Right atrium auricular region (tissue), 2 donors: ENCODE results near the gene PHACTR4. TPM values are rescaled to one million over a fixed set of nuclear protein-coding genes. Genes with fewer than 3 reads are reported as not detected.

ENCODE experiments used
- DNase-seq: peaks from one replicate; pipeline ENCODE4 v3.0.0-alpha.2; 2019; ENCODE audit warnings: low spot score
- H3K27ac ChIP-seq, 2 donors: fragments of 200-600 bp; sonication (generic); 1 replicate in 1 of 2; 2 replicates in 1 of 2; pipeline ENCODE4 v1.5.1; 2016 to 2019
- H3K27me3 ChIP-seq, 2 donors: fragments of 200-600 bp; sonication (generic); one replicate each; pipeline versions ENCODE4 v1.5.1 to v1.6.0; 2017 to 2019
- H3K36me3 ChIP-seq: fragments of 200-600 bp; sonication (generic); one replicate; pipeline ENCODE4 v1.5.1; 2016
- H3K4me1 ChIP-seq, 2 donors: fragments of 200-600 bp; sonication (generic); one replicate each; pipeline versions ENCODE4 v1.5.1 to v1.6.0; 2017 to 2019
- H3K4me3 ChIP-seq, 2 donors: fragments of 200-600 bp; sonication (generic); 1 replicate in 1 of 2; 2 replicates in 1 of 2; pipeline ENCODE4 v1.5.1; 2017 to 2019; ENCODE audit warnings: mild to moderate bottlenecking in 1 of 2, moderate library complexity in 1 of 2
- H3K9me3 ChIP-seq, 2 donors: fragments of 200-600 bp; sonication (generic); one replicate each; pipeline ENCODE4 v1.5.1; 2019
- total RNA-seq, 2 donors: library from RNA; depleted of rRNA; stranded (reverse); fragments of >200 nt; gene quantifications; one replicate each; pipeline ENCODE4 v1.1.0, GENCODE V29; 2016
- TF ChIP-seq, protein P1 (sequence below), 2 donors: fragments of 200-600 bp; sonication (generic); IDR thresholded peaks; one replicate each; pipeline ENCODE4 v1.5.1; 2019; ENCODE audit warnings: antibody characterized with exemption in 2 of 2

Gene PHACTR4
- total RNA-seq, 2 donors from 2014 or later, result 15.8 to 22.4 TPM

DNA sequence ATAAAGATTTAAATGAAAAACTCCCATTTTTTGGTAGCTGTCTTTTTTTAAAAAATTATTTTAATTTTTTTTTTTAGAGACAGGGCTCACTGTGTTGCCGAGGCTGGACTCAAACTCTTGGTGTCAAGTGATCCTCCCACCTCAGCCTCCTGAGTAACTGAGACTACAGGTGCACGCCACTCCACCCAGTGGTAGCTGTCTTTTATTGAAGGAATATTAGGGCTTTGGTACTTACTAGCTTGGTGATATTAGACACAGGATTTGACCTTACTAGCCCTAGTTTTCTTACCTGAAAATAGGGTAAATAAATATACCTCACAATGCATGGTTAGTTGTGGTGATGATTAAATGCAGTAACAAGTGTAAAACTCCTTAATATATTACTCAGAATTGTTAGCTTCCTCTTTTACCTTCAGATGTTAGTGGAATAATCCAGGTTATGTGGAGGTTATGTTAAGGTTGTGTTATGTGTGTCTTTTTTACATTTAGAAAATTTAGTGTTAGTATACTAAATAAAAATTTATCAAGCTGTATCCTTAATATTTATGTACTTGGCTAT lies 66.8 kb downstream of the PHACTR4 start:
- no peaks in the 10 kb centered on the region for H3K36me3 ChIP-seq
- H3K27ac ChIP-seq, result no peak overlapping the region

DNA sequence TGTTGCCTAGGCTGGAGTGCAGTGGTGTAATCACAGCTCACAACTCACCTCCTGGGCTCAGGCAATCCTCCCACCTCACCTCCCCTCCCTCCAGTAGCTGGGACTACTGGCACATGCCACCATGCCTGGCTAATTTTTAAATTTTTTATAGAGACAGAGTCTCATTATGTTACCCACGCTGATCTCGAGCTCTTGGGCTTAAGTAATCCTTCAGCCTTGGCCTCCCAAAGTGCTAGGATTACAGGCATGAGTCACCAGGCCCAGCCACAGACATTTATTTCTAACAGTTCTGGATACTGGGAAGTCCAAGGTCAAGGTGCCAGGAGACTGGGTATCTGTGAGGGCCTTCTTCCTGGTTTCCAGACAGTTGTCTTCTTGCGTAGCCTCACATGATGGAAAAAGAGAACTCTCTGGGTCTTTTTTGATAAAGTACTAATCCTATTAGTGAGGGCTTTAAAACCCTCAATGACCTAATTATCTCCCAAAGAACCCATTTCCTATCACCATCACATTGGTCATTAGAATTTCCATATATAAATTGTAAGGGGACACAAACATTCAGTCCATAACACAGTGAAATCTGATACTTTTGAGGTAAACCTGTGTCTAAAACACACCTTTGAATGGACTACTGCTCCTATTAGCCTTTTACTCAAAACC lies 67.9 kb downstream of the PHACTR4 start:
- Histone ChIP-seq H3K9me3 (no peaks in the 10 kb centered on the region), H3K27ac (peak overlapping the region; percentile 67 to 89), H3K4me1 (peaks cover 0 to 21% of the 10 kb centered on the region in 2 donors), H3K27me3 (no peaks in the 10 kb centered on the region), H3K36me3 (no peaks in the 10 kb centered on the region), H3K4me3 (peak overlapping the region in 1 of 2 donors; percentile 41)
- TF ChIP-seq, protein P1, sequence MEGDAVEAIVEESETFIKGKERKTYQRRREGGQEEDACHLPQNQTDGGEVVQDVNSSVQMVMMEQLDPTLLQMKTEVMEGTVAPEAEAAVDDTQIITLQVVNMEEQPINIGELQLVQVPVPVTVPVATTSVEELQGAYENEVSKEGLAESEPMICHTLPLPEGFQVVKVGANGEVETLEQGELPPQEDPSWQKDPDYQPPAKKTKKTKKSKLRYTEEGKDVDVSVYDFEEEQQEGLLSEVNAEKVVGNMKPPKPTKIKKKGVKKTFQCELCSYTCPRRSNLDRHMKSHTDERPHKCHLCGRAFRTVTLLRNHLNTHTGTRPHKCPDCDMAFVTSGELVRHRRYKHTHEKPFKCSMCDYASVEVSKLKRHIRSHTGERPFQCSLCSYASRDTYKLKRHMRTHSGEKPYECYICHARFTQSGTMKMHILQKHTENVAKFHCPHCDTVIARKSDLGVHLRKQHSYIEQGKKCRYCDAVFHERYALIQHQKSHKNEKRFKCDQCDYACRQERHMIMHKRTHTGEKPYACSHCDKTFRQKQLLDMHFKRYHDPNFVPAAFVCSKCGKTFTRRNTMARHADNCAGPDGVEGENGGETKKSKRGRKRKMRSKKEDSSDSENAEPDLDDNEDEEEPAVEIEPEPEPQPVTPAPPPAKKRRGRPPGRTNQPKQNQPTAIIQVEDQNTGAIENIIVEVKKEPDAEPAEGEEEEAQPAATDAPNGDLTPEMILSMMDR (IDR thresholded peaks at IDR 0.05), result no peak
- no peak for DNase-seq

More for the DNA sequence above, 66.8 kb downstream of the PHACTR4 start:
- Histone ChIP-seq H3K9me3 (no peaks in the 10 kb centered on the region), H3K4me3 (no peak overlapping the region), H3K4me1 (peaks cover 0 to 21% of the 10 kb centered on the region in 2 donors), H3K27me3 (no peaks in the 10 kb centered on the region)
- TF ChIP-seq, protein P1 (IDR thresholded peaks at IDR 0.05), result no peak
- no peak for DNase-seq

DNA sequence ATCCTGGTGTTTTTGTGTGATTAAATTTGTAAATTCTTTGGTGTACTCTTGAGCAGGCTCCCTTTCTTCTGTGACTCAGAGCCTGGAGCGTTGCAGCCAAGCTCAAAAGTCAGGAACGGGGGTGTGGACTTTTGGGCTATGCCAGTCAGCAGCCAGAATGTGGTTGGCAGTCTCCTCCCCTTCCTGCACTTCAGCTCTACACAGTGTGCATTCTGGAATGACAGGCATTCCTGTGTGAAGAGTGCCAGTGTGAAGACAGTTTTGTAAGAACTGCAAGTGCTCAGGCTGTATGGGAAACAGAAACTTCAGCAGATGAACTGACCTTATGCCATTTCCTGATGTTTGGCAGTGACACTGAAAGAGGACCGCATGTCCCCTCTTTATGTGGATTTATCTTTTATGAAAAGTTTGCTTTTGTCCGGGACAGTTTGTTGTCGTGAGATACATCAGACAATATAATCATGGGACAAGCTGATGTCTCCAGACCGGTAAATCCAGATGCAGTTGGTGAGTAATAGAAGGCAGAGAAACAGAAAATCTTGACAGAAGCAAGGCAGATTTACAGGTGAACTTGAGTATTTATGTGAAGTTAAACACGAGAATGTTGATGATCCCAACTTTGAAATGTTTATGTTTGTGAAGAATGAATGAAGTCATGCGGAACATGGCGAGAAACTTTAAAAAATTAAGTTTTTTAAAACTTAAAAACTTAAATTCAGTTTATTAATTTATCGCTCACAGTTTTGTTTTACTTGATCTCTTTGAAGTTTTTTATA lies 68.6 kb downstream of the PHACTR4 start:
- TF ChIP-seq, protein P1 (IDR thresholded peaks at IDR 0.05), result no peak
- no peaks in the 10 kb centered on the region for H3K36me3 ChIP-seq
- peak overlapping the region; percentile 67 to 89 for H3K27ac ChIP-seq
- no peaks in the 10 kb centered on the region for H3K9me3 ChIP-seq
- DNase-seq, result peak; percentile 84
- peaks cover 0 to 21% of the 10 kb centered on the region in 2 donors for H3K4me1 ChIP-seq
- peak overlapping the region; percentile 40 to 41 for H3K4me3 ChIP-seq
- H3K27me3 ChIP-seq, result no peaks in the 10 kb centered on the region

DNA sequence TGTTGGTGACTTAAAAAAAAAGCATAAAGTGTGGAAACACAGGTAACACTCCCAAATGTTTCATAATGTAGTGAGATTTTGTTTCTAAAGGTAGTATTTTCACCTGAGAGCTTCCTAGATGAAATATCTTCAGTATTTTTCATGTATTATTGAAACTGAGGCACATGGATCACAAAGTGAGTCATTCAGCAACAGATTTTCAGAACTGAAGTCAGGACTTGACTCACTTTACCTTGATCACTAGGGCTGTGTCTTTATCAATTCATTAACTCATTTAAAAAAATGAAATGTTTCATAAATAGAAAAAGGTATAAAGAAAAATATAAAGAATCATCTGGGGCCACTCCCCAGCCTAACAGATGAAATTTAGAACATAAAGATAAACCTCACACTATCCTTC lies 69.8 kb downstream of the PHACTR4 start:
- Histone ChIP-seq H3K27ac (peak overlapping the region in 1 of 2 donors; percentile 89), H3K9me3 (no peaks in the 10 kb centered on the region), H3K36me3 (no peaks in the 10 kb centered on the region), H3K4me1 (peaks cover 0 to 13% of the 10 kb centered on the region in 2 donors), H3K4me3 (peak overlapping the region in 1 of 2 donors; percentile 40), H3K27me3 (no peaks in the 10 kb centered on the region)
- DNase-seq, result no peak
- TF ChIP-seq, protein P1 (IDR thresholded peaks at IDR 0.05), result no peak

DNA sequence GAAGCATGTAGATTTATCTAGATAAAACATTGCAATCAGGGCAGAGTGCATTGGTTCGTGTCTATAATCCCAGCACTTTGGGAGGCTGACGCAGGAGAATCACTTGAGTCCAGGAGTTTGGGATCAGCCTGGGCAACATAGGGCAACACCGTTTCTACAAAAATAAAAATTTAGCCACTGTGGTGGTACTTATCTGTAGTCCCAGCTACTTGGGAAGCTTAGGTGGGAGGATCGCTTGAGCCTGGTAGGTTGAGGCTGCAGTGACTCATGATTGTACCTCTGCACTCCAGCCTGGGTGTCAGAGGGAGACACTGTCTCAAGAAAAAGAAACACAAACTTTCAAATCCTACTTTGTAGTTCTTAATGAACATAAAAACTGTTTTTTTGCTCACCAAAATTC lies 72.1 kb downstream of the PHACTR4 start:
- no peaks in the 10 kb centered on the region for H3K36me3 ChIP-seq
- H3K27me3 ChIP-seq, result no peaks in the 10 kb centered on the region
- H3K4me3 ChIP-seq, result no peak overlapping the region
- TF ChIP-seq, protein P1 (IDR thresholded peaks at IDR 0.05), result no peak
- no peak overlapping the region for H3K27ac ChIP-seq
- H3K9me3 ChIP-seq, result no peaks in the 10 kb centered on the region
- no peak for DNase-seq
- peaks cover 0 to 12% of the 10 kb centered on the region in 2 donors for H3K4me1 ChIP-seq
